ENCODE results near the gene PPP1R9B.
A peak's percentile ranks its signal among the peaks of the same experiment; 100 is the strongest.

PPP1R9B gene

DNA sequence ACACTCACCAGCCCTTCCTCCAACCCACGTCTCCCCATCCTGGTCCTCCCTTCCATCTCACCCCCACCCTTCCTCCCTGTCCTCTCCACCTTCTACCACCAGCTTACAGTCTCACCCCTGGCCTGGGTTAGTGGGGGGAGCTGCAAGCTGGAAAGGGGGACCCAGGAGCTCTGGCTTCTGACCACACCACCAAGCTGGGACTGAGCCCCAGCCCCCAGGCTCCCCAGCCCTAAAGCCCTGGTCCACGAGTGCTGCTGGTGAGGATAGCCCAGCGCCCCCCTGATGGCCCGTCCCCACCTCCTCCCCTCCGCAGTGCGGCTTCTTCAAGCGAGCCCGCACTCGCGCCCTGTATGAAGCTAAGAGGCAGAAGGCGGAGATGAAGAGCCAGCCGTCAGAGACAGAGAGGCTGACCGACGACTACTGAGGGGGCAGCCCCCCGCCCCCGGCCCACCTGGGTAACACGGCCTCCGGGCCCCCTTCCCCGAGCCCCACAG, 62.5 kb downstream of the PPP1R9B start:
- peak overlapping the region; percentile 69 for H2AFZ ChIP-seq (ENCODE audit: low read length)
- no peaks in the 10 kb centered on the region for H3K36me3 ChIP-seq (replicated peaks in 1 of 2; ENCODE audit: control insufficient read depth in 2 of 2, insufficient read depth in 2 of 2, low read length in 2 of 2)
- peak overlapping the region; percentile 89 for H3K18ac ChIP-seq (ENCODE audit: low read length)
- H3K27ac ChIP-seq (replicated peaks; ENCODE audit: low read length) = no peak overlapping the region
- H2BK120ac ChIP-seq (ENCODE audit: low read depth, low read length) = no peak overlapping the region
- no peak overlapping the region for H4K91ac ChIP-seq (ENCODE audit: low read depth, low read length, poor library complexity)
- no CpG with 5 or more reads among the region's 19 CpGs for WGBS, 2 donors (ENCODE audit: extremely low coverage in 2 of 2, insufficient read length in 2 of 2, insufficient replicate concordance in 1 of 2)
- peak overlapping the region; percentile 67 for H2BK15ac ChIP-seq (ENCODE audit: low read length)
- H2BK12ac ChIP-seq (ENCODE audit: low read length) = peak overlapping the region; percentile 30
- no peaks in the 10 kb centered on the region for H3K9me3 ChIP-seq (replicated peaks in 1 of 2; ENCODE audit: control insufficient read depth in 2 of 2, insufficient read depth in 1 of 2, low read depth in 1 of 2, low read length in 2 of 2)
- no peak overlapping the region for H4K8ac ChIP-seq (ENCODE audit: low read depth, low read length)
- H3K9ac ChIP-seq (ENCODE audit: low read depth, low read length, poor library complexity) = no peak overlapping the region
- peaks cover 0 to 3% (median 0%) of the 10 kb centered on the region in 3 experiments for H3K27me3 ChIP-seq (ENCODE audit: control insufficient read depth in 3 of 3, insufficient read depth in 3 of 3, low read depth in 1 of 3, low read length in 3 of 3)
- H3K4me3 ChIP-seq (ENCODE audit: low read length in 2 of 2) = no peak overlapping the region
- H3K23ac ChIP-seq (ENCODE audit: low read depth, low read length, poor library complexity) = no peak overlapping the region
- no peak for DNase-seq (ENCODE audit: low spot score)
- peak overlapping the region; percentile 68 for H2BK5ac ChIP-seq (ENCODE audit: low read length)
- H3K4ac ChIP-seq (ENCODE audit: low read length) = no peak overlapping the region
- no peaks in the 10 kb centered on the region for H3K79me1 ChIP-seq (ENCODE audit: low read depth, low read length)
- no peak overlapping the region for H3K4me2 ChIP-seq (ENCODE audit: insufficient read depth, low read length, poor library complexity, severe bottlenecking)
- H2AK5ac ChIP-seq (ENCODE audit: low read depth, low read length) = peak overlapping the region; percentile 92
- H3K14ac ChIP-seq (ENCODE audit: low read length) = peak overlapping the region; percentile 82
- no peaks in the 10 kb centered on the region for H3K4me1 ChIP-seq (ENCODE audit: control insufficient read depth in 2 of 2, insufficient read depth in 1 of 2, low read depth in 1 of 2, low read length in 2 of 2)

- H2BK15ac ChIP-seq (ENCODE audit: low read length) = peak overlapping the region; percentile 67
- H2BK12ac ChIP-seq (ENCODE audit: low read length) = peak overlapping the region; percentile 30
- no peak overlapping the region for H3K9ac ChIP-seq (ENCODE audit: low read depth, low read length, poor library complexity)
- peak; percentile 68 for DNase-seq (ENCODE audit: low spot score)
- no CpG with 5 or more reads among the region's 10 CpGs for WGBS, 2 donors (ENCODE audit: extremely low coverage in 2 of 2, insufficient read length in 2 of 2, insufficient replicate concordance in 1 of 2)
- peak overlapping the region; percentile 92 for H2AK5ac ChIP-seq (ENCODE audit: low read depth, low read length)
- no peak overlapping the region for H3K4me2 ChIP-seq (ENCODE audit: insufficient read depth, low read length, poor library complexity, severe bottlenecking)
- no peaks in the 10 kb centered on the region for H3K9me3 ChIP-seq (replicated peaks in 1 of 2; ENCODE audit: control insufficient read depth in 2 of 2, insufficient read depth in 1 of 2, low read depth in 1 of 2, low read length in 2 of 2)
- H3K18ac ChIP-seq (ENCODE audit: low read length) = peak overlapping the region; percentile 89
- H3K4ac ChIP-seq (ENCODE audit: low read length) = no peak overlapping the region
- H4K91ac ChIP-seq (ENCODE audit: low read depth, low read length, poor library complexity) = no peak overlapping the region
- H3K4me3 ChIP-seq (ENCODE audit: low read length in 2 of 2) = no peak overlapping the region
- peaks cover 0 to 3% (median 0%) of the 10 kb centered on the region in 3 experiments for H3K27me3 ChIP-seq (ENCODE audit: control insufficient read depth in 3 of 3, insufficient read depth in 3 of 3, low read depth in 1 of 3, low read length in 3 of 3)
- peak overlapping the region; percentile 82 for H3K14ac ChIP-seq (ENCODE audit: low read length)
- H3K27ac ChIP-seq (replicated peaks; ENCODE audit: low read length) = no peak overlapping the region
- no peaks in the 10 kb centered on the region for H3K36me3 ChIP-seq (replicated peaks in 1 of 2; ENCODE audit: control insufficient read depth in 2 of 2, insufficient read depth in 2 of 2, low read length in 2 of 2)
- H2BK5ac ChIP-seq (ENCODE audit: low read length) = peak overlapping the region; percentile 68
- H2AFZ ChIP-seq (ENCODE audit: low read length) = peak overlapping the region; percentile 69
- H2BK120ac ChIP-seq (ENCODE audit: low read depth, low read length) = no peak overlapping the region
- no peak overlapping the region for H4K8ac ChIP-seq (ENCODE audit: low read depth, low read length)
- H3K23ac ChIP-seq (ENCODE audit: low read depth, low read length, poor library complexity) = no peak overlapping the region
- no peaks in the 10 kb centered on the region for H3K79me1 ChIP-seq (ENCODE audit: low read depth, low read length)
- no peaks in the 10 kb centered on the region for H3K4me1 ChIP-seq (ENCODE audit: control insufficient read depth in 2 of 2, insufficient read depth in 1 of 2, low read depth in 1 of 2, low read length in 2 of 2)
These were observed 63.1 kb downstream of the PPP1R9B start for GRCh38 chr17:50087246-50087911.

Data from neuronal stem cell (in vitro differentiated cells).